Esophagus squamous epithelium (tissue), 5 donors: ENCODE measurements around the gene RCC1. TPM values are rescaled to one million over a fixed set of nuclear protein-coding genes. Genes with fewer than 3 reads are reported as not detected.

ENCODE experiments used
- DNase-seq: peaks from one replicate; lab custom pipeline; 2025; lab: John Stamatoyannopoulos, UW
- H3K27ac ChIP-seq, 4 donors: fragments of 200-600 bp; sonication (generic); one replicate each; pipeline ENCODE4 v1.5.1; 2016 to 2019; ENCODE audit warnings: mild to moderate bottlenecking in 1 of 4
- H3K27me3 ChIP-seq, 4 donors: fragments of 200-600 bp; sonication (generic); 1 replicate in 3 of 4; 2 replicates in 1 of 4; pipeline versions ENCODE4 v1.5.1 to v1.6.0; 2017 to 2021; ENCODE audit warnings: antibody characterized with exemption in 1 of 4
- H3K36me3 ChIP-seq, 3 donors: fragments of 200-600 bp; sonication (generic); one replicate each; pipeline ENCODE4 v1.5.1; 2016 to 2019
- H3K4me1 ChIP-seq, 3 donors: fragments of 200-600 bp; sonication (generic); one replicate each; pipeline ENCODE4 v1.5.1; 2017 to 2019
- H3K4me3 ChIP-seq, 4 donors: fragments of 200-600 bp; sonication (generic); 1 replicate in 3 of 4; 2 replicates in 1 of 4; pipeline ENCODE4 v1.5.1; 2016 to 2019; ENCODE audit warnings: mild to moderate bottlenecking in 2 of 4, moderate library complexity in 1 of 4
- H3K9me3 ChIP-seq, 3 donors: fragments of 200-600 bp; sonication (generic); one replicate each; pipeline ENCODE4 v1.5.1; 2016 to 2019
- POLR2A ChIP-seq, 4 donors: fragments of 450-650 bp; IDR thresholded peaks; one replicate each; pipeline ENCODE4 v1.6.1; 2017; ENCODE audit warnings: antibody characterized with exemption in 4 of 4, mild to moderate bottlenecking in 4 of 4, moderate library complexity in 3 of 4
- WGBS, 2 donors: methylation state at CpG; one replicate each; pipeline ENCODE4 v1.1.5; 2018; 5-methylcytosine and 5-hydroxymethylcytosine counted together
- intact Hi-C: fragments of 100-400 bp; cut with DNase I; formaldehyde crosslinking; loops from one replicate; pipeline ENCODE4 v1.15.0; 2022
- total RNA-seq, 4 donors: library from RNA; depleted of rRNA; stranded (reverse); fragments of >200 nt; gene quantifications; one replicate each; pipeline ENCODE4 v1.1.0, GENCODE V29; 2016
- TF ChIP-seq, protein P1 (sequence below), 6 experiments: fragments of 450-650 bp in 4 of 6; fragments of 200-600 bp in 2 of 6; sonication (generic) in 2 of 6; IDR thresholded peaks; one replicate each; pipeline ENCODE4 v1.5.1; 2016 to 2019; ENCODE audit warnings: antibody characterized with exemption in 6 of 6, mild to moderate bottlenecking in 4 of 6, moderate library complexity in 4 of 6
- donor health status: DM: yes; HTN: yes; CAD: no.

Gene RCC1
- total RNA-seq, 4 donors from 2014 or later, result 25.6 to 46.6 (median 35.8) TPM

DNA sequence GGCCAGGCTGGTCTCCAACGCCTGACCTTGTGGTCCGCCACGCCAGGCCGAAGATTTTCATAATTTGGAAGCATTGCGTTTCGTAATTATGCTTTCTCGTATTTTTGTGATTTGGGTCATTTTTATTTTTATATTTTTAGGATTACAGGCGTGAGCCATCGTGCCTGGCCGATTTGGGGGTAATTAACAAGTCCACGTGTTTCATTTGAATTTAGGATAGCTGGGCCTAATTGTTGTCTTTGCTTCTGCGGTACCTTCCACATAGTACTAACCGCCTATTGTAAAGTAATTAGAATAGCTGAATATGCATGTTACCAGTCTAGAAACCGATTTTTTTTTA, 1.0 kb downstream of the RCC1 start:
- Histone ChIP-seq H3K4me3 (peak overlapping the region; percentile 70 to 80 (median 76)), H3K27ac (peak overlapping the region; percentile 90 to 93 (median 91)), H3K9me3 (no peaks in the 10 kb centered on the region), H3K36me3 (peaks cover 17 to 44% (median 29%) of the 10 kb centered on the region in 3 donors), H3K4me1 (peaks cover 13 to 60% (median 41%) of the 10 kb centered on the region in 3 donors), H3K27me3 (no peaks in the 10 kb centered on the region)
- intact Hi-C loops, result no loop called here
- TF ChIP-seq POLR2A (IDR thresholded peaks at IDR 0.05), result no peak
- TF ChIP-seq, protein P1, sequence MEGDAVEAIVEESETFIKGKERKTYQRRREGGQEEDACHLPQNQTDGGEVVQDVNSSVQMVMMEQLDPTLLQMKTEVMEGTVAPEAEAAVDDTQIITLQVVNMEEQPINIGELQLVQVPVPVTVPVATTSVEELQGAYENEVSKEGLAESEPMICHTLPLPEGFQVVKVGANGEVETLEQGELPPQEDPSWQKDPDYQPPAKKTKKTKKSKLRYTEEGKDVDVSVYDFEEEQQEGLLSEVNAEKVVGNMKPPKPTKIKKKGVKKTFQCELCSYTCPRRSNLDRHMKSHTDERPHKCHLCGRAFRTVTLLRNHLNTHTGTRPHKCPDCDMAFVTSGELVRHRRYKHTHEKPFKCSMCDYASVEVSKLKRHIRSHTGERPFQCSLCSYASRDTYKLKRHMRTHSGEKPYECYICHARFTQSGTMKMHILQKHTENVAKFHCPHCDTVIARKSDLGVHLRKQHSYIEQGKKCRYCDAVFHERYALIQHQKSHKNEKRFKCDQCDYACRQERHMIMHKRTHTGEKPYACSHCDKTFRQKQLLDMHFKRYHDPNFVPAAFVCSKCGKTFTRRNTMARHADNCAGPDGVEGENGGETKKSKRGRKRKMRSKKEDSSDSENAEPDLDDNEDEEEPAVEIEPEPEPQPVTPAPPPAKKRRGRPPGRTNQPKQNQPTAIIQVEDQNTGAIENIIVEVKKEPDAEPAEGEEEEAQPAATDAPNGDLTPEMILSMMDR (IDR thresholded peaks at IDR 0.05), result no peak
- no peak for DNase-seq
- WGBS, 2 donors, result 1% methylated on average over 14 of the region's 14 CpGs

DNA sequence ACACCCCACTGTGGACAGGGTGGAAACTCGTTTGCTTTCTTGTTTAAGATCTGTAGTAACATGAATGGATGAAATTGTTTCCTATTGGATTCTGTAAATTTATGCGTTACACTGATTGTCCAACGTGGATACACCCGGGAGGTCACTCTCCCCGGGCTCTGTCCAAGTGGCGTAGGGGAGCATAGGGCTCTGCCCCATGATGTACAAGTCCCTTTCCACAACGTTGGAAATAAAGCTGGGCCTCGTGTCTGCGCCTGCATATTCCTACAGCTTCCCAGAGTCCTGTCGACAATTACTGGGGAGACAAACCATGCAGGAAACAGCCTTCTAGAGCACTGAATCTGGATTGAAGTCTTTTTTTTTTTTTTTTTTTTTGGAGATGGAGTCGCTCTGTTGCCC, 1.4 kb downstream of the RCC1 start:
- H3K4me1 ChIP-seq, result peaks cover 13 to 64% (median 45%) of the 10 kb centered on the region in 3 donors
- 1 to 3% methylated on average over 11 of the region's 11 CpGs for WGBS, 2 donors
- TF ChIP-seq POLR2A (IDR thresholded peaks at IDR 0.05), result no peak
- TF ChIP-seq, protein P1 (IDR thresholded peaks at IDR 0.05), result no peak
- no peaks in the 10 kb centered on the region for H3K9me3 ChIP-seq
- H3K4me3 ChIP-seq, result peak overlapping the region; percentile 70 to 80 (median 76)
- peaks cover 17 to 48% (median 32%) of the 10 kb centered on the region in 3 donors for H3K36me3 ChIP-seq
- H3K27me3 ChIP-seq, result no peaks in the 10 kb centered on the region
- peak overlapping the region; percentile 90 to 93 (median 91) for H3K27ac ChIP-seq
- intact Hi-C loops, result no loop called here
- no peak for DNase-seq

DNA sequence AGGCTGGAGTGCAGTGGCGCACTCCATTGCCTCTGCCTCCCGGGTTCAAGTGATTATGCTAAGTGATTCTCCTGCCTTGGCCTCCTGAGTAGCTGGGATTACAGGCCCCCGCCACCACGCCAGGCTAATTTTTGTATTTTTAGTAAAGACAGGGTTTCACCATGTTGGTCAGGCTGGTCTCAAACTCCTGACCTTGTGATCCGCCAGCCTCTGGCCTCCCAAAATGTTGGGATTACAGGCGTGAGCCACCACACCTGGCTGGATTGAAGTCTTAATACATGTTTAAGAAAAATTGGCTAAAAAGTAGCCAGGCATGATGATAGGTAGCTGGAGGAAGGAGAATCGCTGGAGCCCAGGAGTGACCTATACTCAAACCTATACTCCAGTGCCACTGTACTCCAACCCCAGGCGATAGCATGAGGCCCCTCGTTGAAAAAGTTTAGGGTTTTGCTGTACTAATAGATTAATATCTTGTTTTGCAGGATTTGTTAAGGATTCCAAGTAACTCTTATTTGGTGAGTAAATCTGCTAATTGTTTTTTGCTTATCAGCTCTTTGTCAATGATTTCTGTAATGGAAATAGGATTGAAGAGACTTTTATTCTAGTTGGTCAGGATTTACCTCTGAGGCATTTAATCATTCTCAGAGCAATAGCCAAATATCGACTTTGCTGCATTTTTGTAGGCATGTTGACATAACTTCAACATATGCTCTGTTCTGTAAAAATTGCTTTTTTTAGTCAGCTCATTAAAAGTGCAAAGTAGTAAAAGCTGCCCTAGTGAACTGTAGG, 2.0 kb downstream of the RCC1 start:
- Histone ChIP-seq H3K4me1 (peaks cover 13 to 70% (median 47%) of the 10 kb centered on the region in 3 donors), H3K27ac (peak overlapping the region; percentile 90 to 93 (median 91)), H3K27me3 (no peaks in the 10 kb centered on the region), H3K9me3 (no peaks in the 10 kb centered on the region), H3K4me3 (peak overlapping the region; percentile 70 to 80 (median 76)), H3K36me3 (peaks cover 20 to 54% (median 37%) of the 10 kb centered on the region in 3 donors)
- no peak for DNase-seq
- 5 to 12% methylated on average over 8 to 10 of the region's 10 CpGs for WGBS, 2 donors
- intact Hi-C loops, result no loop called here
- no peak for TF ChIP-seq POLR2A (IDR thresholded peaks at IDR 0.05)
- TF ChIP-seq, protein P1 (IDR thresholded peaks at IDR 0.05), result no peak

DNA sequence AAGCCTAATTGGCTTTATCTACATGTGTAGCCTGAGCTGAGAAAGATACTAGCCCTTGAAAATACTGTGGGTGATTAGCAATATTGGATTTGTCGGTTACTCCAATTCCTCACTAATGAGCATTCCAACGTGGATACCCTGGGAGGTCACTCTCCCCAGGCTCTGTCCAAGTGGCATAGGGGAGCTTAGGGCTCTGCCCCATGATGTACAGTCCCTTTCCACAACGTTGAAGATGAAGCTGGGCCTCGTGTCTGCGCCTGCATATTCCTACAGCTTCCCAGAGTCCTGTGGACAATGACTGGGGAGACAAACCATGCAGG, 2.6 kb downstream of the RCC1 start:
- Histone ChIP-seq H3K4me1 (peaks cover 13 to 75% (median 51%) of the 10 kb centered on the region in 3 donors), H3K36me3 (peaks cover 22 to 59% (median 43%) of the 10 kb centered on the region in 3 donors), H3K4me3 (peak overlapping the region; percentile 70 to 80 (median 76)), H3K9me3 (no peaks in the 10 kb centered on the region), H3K27ac (peak overlapping the region; percentile 90 to 93 (median 91)), H3K27me3 (no peaks in the 10 kb centered on the region)
- no peak for TF ChIP-seq POLR2A (IDR thresholded peaks at IDR 0.05)
- TF ChIP-seq, protein P1 (IDR thresholded peaks at IDR 0.05), result no peak
- no peak for DNase-seq
- intact Hi-C loops, result no loop called here
- 12 to 14% methylated on average over 2 to 5 of the region's 5 CpGs for WGBS, 2 donors

DNA sequence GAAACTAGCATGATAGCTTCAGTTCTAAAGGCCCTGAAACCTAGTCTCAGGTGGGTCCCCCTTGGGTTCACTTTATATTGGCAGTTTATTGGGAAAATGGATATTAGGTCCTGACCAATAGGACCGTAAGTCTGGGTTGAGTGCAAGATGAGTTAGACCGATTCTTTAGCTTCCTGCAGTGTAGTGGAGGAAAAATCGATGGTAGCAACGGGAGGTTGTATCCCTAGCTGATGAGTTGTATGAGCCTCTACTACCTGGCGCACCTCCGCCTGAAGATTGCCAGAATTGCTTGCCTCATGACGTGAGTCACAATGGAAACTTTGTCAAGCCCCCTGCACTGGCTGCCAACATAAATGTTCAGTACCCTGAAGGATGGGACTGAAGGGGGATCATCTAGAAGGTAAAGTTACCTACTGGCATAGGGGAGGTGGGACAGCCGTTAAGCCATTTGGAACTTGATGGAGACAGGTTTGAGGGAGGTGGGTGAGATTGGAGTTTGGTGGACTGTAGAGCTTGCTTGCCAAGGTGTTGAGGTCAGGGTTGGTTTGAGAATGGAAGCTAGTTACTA, 3.9 kb downstream of the RCC1 start:
- 51 to 55% methylated on average over 7 to 8 of the region's 8 CpGs for WGBS, 2 donors
- no peaks in the 10 kb centered on the region for H3K27me3 ChIP-seq
- no peak for DNase-seq
- peak overlapping the region; percentile 3 to 80 (median 73) for H3K4me3 ChIP-seq
- TF ChIP-seq, protein P1 (IDR thresholded peaks at IDR 0.05), result no peak
- TF ChIP-seq POLR2A (IDR thresholded peaks at IDR 0.05), result no peak
- peak overlapping the region; percentile 90 to 93 (median 91) for H3K27ac ChIP-seq
- intact Hi-C loops, result no loop called here
- H3K9me3 ChIP-seq, result no peaks in the 10 kb centered on the region
- H3K4me1 ChIP-seq, result peaks cover 13 to 75% (median 51%) of the 10 kb centered on the region in 3 donors
- H3K36me3 ChIP-seq, result peaks cover 22 to 73% (median 48%) of the 10 kb centered on the region in 3 donors
